Liver (tissue), 9 donors: ENCODE data around the gene COBL. TPM values are rescaled to one million over a fixed set of nuclear protein-coding genes. Genes with fewer than 3 reads are reported as not detected.

Source experiments
- DNase-seq: peaks from one replicate; pipeline ENCODE4 v3.0.0-alpha.2; 2017; ENCODE audit warnings: low spot score
- H3K27ac ChIP-seq, 2 donors: one replicate each; pipeline ENCODE4 v1.7.0; 2013; ENCODE audit warnings: inconsistent platforms in 2 of 2, low read length in 2 of 2, control low read depth in 1 of 2, low read depth in 1 of 2, mild to moderate bottlenecking in 1 of 2
- H3K27me3 ChIP-seq, 4 donors: one replicate each; pipeline versions ENCODE4 v1.6.1 to v1.7.0; 2013; ENCODE audit warnings: low read length in 3 of 4, inconsistent platforms in 1 of 4, mild to moderate bottlenecking in 1 of 4, moderate library complexity in 1 of 4; ENCODE audit not compliant: control insufficient read depth in 4 of 4, insufficient read depth in 4 of 4
- H3K36me3 ChIP-seq, 4 donors: one replicate each; pipeline versions ENCODE4 v1.6.1 to v1.7.0; 2013; ENCODE audit warnings: low read length in 3 of 4, mild to moderate bottlenecking in 3 of 4, low read depth in 1 of 4, moderate library complexity in 1 of 4; ENCODE audit not compliant: control insufficient read depth in 4 of 4, insufficient read depth in 3 of 4
- H3K4me1 ChIP-seq, 4 donors: one replicate each; pipeline versions ENCODE4 v1.6.1 to v1.7.0; 2013; ENCODE audit warnings: low read length in 3 of 4, mild to moderate bottlenecking in 3 of 4, moderate library complexity in 1 of 4; ENCODE audit not compliant: control insufficient read depth in 4 of 4, insufficient read depth in 4 of 4
- H3K4me3 ChIP-seq, 3 donors: one replicate each; pipeline versions ENCODE4 v1.6.1 to v1.7.0; 2013; ENCODE audit warnings: low read length in 3 of 3, control low read depth in 1 of 3, low read depth in 1 of 3, mild to moderate bottlenecking in 1 of 3
- H3K9ac ChIP-seq, 2 donors: one replicate each; pipeline ENCODE4 v1.7.0; 2013; ENCODE audit warnings: low read length in 2 of 2, mild to moderate bottlenecking in 2 of 2, moderate library complexity in 2 of 2, control low read depth in 1 of 2, low read depth in 1 of 2
- H3K9me3 ChIP-seq, 4 donors: one replicate each; pipeline versions ENCODE4 v1.6.1 to v1.7.0; 2013; ENCODE audit warnings: low read length in 3 of 4; ENCODE audit not compliant: control insufficient read depth in 4 of 4
- EGR1 ChIP-seq, 2 donors: IDR thresholded peaks; 2 replicates each; pipeline ENCODE4 v1.6.1; 2016 to 2018; ENCODE audit warnings: antibody characterized with exemption in 2 of 2, low read depth in 2 of 2
- FOXA1 ChIP-seq: IDR thresholded peaks from 2 replicates; pipeline ENCODE4 v1.6.1; 2016; ENCODE audit warnings: antibody characterized with exemption
- FOXA2 ChIP-seq: IDR thresholded peaks from 2 replicates; pipeline ENCODE4 v1.6.1; 2016; ENCODE audit warnings: antibody characterized with exemption
- GABPA ChIP-seq, 2 donors: IDR thresholded peaks in 1 of 2; conservative IDR thresholded peaks in 1 of 2; 2 replicates each; pipeline ENCODE4 v1.6.1; 2016; ENCODE audit warnings: antibody characterized with exemption in 2 of 2, mild to moderate bottlenecking in 1 of 2, moderate library complexity in 1 of 2
- HNF4A ChIP-seq, 2 donors: conservative IDR thresholded peaks; 2 replicates each; pipeline ENCODE4 v1.6.1; 2016; ENCODE audit warnings: antibody characterized with exemption in 2 of 2, mild to moderate bottlenecking in 2 of 2
- HNF4G ChIP-seq: IDR thresholded peaks from 2 replicates; pipeline ENCODE4 v1.6.1; 2016; ENCODE audit warnings: antibody characterized with exemption
- JUND ChIP-seq, 2 donors: IDR thresholded peaks; 2 replicates each; pipeline ENCODE4 v1.6.1; 2016; ENCODE audit warnings: antibody characterized with exemption in 2 of 2
- NR2F2 ChIP-seq: IDR thresholded peaks from 2 replicates; pipeline ENCODE4 v1.6.1; 2016; ENCODE audit warnings: antibody characterized with exemption
- RAD21 ChIP-seq, 2 donors: IDR thresholded peaks; 2 replicates each; pipeline ENCODE4 v1.6.1; 2016; ENCODE audit warnings: antibody characterized with exemption in 2 of 2, mild to moderate bottlenecking in 2 of 2
- RXRA ChIP-seq, 2 donors: IDR thresholded peaks; 2 replicates each; pipeline ENCODE4 v1.6.1; 2017 to 2018; ENCODE audit warnings: antibody characterized with exemption in 2 of 2, mild to moderate bottlenecking in 1 of 2
- SP1 ChIP-seq: IDR thresholded peaks from 2 replicates; pipeline ENCODE4 v1.6.1; 2018; ENCODE audit warnings: antibody characterized with exemption, mild to moderate bottlenecking
- TAF1 ChIP-seq: conservative IDR thresholded peaks from 2 replicates; pipeline ENCODE4 v1.6.1; 2016; ENCODE audit warnings: antibody characterized with exemption, mild to moderate bottlenecking
- YY1 ChIP-seq: IDR thresholded peaks from 2 replicates; pipeline ENCODE4 v1.6.1; 2016; ENCODE audit warnings: antibody characterized with exemption, mild to moderate bottlenecking
- WGBS: extraction: QIAGEN DNeasy Blood & Tissue Kit; methylation state at CpG from one replicate; pipeline ENCODE4 v1.1.7; 2013; 5-methylcytosine and 5-hydroxymethylcytosine counted together
- polyA plus RNA-seq, 2 donors: library from polyadenylated mRNA; stranded (reverse) in 1 of 2; unstranded in 1 of 2; fragments of 200-250 nt in 1 of 2; fragments of >200 nt in 1 of 2; fragmentation: Nextera tagmentation in 1 of 2; extraction: Ambion mirVana in 1 of 2; gene quantifications; one replicate each; pipeline versions ENCODE4 v1.2.1 to v1.2.3, GENCODE V29; 2013 to 2015
- total RNA-seq, 2 donors: library from RNA; depleted of rRNA; stranded (reverse); fragments of >200 nt; gene quantifications; one replicate each; pipeline ENCODE4 v1.2.3, GENCODE V29; 2014
- TF ChIP-seq, protein P1 (sequence below): IDR thresholded peaks from 2 replicates; pipeline ENCODE4 v1.6.1; 2016; ENCODE audit warnings: antibody characterized with exemption
- TF ChIP-seq, protein P2 (sequence below): IDR thresholded peaks from 2 replicates; pipeline ENCODE4 v1.6.1; 2016; ENCODE audit warnings: antibody characterized with exemption
- TF ChIP-seq, protein P3 (sequence below): fragments of 150-350 bp; IDR thresholded peaks from 2 replicates; pipeline ENCODE4 v1.5.1; 2017; ENCODE audit warnings: improper control_type of control experiment, low read depth, low read length; ENCODE audit not compliant: missing input control
- TF ChIP-seq, protein P4 (sequence below): IDR thresholded peaks from 2 replicates; pipeline ENCODE4 v1.6.1; 2016; ENCODE audit warnings: antibody characterized with exemption, mild to moderate bottlenecking
- TF ChIP-seq, protein P5 (sequence below): IDR thresholded peaks from 2 replicates; pipeline ENCODE4 v1.6.1; 2016; ENCODE audit warnings: antibody characterized with exemption
- donor health status: healthy.
- donor health status: healthy.
- donor health status: healthy.
- donor health status: healthy.
- donor health status: healthy.

The COBL gene
- total and polyA plus RNA-seq, 4 donors, result 5.8 to 18.7 (median 10.7) TPM

DNA sequence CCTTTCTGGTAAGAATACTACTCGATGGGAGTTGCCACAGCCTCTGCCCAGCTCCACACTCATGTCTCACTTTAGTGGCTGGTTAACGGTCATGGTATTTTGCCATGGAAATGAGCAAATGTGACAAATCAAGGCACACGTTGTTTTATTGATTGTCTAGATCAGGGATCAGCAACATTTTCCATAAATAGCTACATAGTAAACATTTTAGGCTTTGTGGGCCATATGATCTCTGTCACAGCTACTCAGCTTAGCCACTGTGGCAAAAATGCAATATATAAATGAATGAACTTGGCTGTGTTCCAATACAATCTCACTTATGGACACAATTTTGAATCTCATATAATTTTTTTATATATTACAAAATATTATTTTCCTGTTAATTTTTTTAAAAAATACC, 76.9 kb downstream of the COBL start (continued):
- TF ChIP-seq RAD21 (IDR thresholded peaks at IDR 0.05), result no peak
- no peak for TF ChIP-seq FOXA2

DNA sequence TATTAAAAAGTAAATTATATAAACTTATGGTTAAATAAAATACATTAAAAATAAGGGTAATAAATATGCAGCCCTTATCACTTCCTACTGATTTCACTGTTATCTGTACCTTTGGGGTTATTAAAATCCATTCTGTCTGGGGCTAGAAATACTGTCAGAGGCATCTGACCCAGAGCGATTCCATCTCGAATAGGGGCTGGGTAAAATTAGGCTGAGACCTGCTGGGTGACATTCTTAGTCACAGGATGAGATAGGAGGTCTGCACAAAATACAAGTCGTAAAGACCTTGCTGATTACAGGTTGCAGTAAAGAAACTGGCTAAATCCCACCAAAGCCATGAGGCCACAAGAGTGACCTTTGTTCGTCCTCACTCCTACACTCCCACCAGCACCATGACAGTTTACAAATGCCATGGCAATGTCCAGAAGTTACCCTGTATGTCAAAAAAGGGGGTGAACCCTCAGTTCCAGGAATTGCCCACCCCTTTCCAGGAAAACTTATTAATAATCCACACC, 77.6 kb downstream of the COBL start:
- 84% methylated on average over 4 of the region's 4 CpGs for WGBS
- Histone ChIP-seq H3K36me3 (no peaks in the 10 kb centered on the region), H3K27me3 (no peaks in the 10 kb centered on the region), H3K27ac (no peak overlapping the region), H3K9me3 (no peaks in the 10 kb centered on the region), H3K9ac (no peak overlapping the region), H3K4me1 (peaks cover 3 to 8% (median 6%) of the 10 kb centered on the region in 4 donors), H3K4me3 (no peak overlapping the region)
- TF ChIP-seq HNF4G (no peak), SP1 (no peak), YY1 (no peak), RAD21 (IDR thresholded peaks at IDR 0.05) (no peak), GABPA (IDR thresholded peaks at IDR 0.05 in 1 of 2, conservative IDR thresholded peaks at IDR 0.05 in 1 of 2) (no peak), TAF1 (no peak), RXRA (IDR thresholded peaks at IDR 0.05) (no peak), FOXA1 (no peak), NR2F2 (no peak), FOXA2 (no peak), JUND (IDR thresholded peaks at IDR 0.05) (no peak), HNF4A (conservative IDR thresholded peaks at IDR 0.05) (no peak), EGR1 (IDR thresholded peaks at IDR 0.05; ENCODE audit: low read depth in 2 of 2) (no peak)
- TF ChIP-seq, protein P1, sequence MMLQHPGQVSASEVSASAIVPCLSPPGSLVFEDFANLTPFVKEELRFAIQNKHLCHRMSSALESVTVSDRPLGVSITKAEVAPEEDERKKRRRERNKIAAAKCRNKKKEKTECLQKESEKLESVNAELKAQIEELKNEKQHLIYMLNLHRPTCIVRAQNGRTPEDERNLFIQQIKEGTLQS, result no peak
- TF ChIP-seq, protein P2, sequence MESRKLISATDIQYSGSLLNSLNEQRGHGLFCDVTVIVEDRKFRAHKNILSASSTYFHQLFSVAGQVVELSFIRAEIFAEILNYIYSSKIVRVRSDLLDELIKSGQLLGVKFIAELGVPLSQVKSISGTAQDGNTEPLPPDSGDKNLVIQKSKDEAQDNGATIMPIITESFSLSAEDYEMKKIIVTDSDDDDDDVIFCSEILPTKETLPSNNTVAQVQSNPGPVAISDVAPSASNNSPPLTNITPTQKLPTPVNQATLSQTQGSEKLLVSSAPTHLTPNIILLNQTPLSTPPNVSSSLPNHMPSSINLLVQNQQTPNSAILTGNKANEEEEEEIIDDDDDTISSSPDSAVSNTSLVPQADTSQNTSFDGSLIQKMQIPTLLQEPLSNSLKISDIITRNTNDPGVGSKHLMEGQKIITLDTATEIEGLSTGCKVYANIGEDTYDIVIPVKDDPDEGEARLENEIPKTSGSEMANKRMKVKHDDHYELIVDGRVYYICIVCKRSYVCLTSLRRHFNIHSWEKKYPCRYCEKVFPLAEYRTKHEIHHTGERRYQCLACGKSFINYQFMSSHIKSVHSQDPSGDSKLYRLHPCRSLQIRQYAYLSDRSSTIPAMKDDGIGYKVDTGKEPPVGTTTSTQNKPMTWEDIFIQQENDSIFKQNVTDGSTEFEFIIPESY, result no peak
- TF ChIP-seq, protein P3, sequence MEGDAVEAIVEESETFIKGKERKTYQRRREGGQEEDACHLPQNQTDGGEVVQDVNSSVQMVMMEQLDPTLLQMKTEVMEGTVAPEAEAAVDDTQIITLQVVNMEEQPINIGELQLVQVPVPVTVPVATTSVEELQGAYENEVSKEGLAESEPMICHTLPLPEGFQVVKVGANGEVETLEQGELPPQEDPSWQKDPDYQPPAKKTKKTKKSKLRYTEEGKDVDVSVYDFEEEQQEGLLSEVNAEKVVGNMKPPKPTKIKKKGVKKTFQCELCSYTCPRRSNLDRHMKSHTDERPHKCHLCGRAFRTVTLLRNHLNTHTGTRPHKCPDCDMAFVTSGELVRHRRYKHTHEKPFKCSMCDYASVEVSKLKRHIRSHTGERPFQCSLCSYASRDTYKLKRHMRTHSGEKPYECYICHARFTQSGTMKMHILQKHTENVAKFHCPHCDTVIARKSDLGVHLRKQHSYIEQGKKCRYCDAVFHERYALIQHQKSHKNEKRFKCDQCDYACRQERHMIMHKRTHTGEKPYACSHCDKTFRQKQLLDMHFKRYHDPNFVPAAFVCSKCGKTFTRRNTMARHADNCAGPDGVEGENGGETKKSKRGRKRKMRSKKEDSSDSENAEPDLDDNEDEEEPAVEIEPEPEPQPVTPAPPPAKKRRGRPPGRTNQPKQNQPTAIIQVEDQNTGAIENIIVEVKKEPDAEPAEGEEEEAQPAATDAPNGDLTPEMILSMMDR, result no peak
- TF ChIP-seq, protein P4, sequence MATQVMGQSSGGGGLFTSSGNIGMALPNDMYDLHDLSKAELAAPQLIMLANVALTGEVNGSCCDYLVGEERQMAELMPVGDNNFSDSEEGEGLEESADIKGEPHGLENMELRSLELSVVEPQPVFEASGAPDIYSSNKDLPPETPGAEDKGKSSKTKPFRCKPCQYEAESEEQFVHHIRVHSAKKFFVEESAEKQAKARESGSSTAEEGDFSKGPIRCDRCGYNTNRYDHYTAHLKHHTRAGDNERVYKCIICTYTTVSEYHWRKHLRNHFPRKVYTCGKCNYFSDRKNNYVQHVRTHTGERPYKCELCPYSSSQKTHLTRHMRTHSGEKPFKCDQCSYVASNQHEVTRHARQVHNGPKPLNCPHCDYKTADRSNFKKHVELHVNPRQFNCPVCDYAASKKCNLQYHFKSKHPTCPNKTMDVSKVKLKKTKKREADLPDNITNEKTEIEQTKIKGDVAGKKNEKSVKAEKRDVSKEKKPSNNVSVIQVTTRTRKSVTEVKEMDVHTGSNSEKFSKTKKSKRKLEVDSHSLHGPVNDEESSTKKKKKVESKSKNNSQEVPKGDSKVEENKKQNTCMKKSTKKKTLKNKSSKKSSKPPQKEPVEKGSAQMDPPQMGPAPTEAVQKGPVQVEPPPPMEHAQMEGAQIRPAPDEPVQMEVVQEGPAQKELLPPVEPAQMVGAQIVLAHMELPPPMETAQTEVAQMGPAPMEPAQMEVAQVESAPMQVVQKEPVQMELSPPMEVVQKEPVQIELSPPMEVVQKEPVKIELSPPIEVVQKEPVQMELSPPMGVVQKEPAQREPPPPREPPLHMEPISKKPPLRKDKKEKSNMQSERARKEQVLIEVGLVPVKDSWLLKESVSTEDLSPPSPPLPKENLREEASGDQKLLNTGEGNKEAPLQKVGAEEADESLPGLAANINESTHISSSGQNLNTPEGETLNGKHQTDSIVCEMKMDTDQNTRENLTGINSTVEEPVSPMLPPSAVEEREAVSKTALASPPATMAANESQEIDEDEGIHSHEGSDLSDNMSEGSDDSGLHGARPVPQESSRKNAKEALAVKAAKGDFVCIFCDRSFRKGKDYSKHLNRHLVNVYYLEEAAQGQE, result no peak
- TF ChIP-seq, protein P5, sequence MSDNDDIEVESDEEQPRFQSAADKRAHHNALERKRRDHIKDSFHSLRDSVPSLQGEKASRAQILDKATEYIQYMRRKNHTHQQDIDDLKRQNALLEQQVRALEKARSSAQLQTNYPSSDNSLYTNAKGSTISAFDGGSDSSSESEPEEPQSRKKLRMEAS, result no peak
- DNase-seq, result no peak
